GM18519 (cell line): ENCODE measurements around the gene GPR37L1.
"Not testable (repeated sequence)": the region's sequence is repeated elsewhere in the genome, so short reads cannot be mapped to it uniquely, and the experiment has no call there.

Experiments
- ATAC-seq: cut with Tn5 transposase; IDR thresholded peaks from one replicate; pipeline ENCODE4 v1.9.1; 2021; ENCODE audit warnings: mild to moderate bottlenecking, moderate library complexity; ENCODE audit not compliant: unreplicated experiment, low FRiP score

The GPR37L1 gene

DNA sequence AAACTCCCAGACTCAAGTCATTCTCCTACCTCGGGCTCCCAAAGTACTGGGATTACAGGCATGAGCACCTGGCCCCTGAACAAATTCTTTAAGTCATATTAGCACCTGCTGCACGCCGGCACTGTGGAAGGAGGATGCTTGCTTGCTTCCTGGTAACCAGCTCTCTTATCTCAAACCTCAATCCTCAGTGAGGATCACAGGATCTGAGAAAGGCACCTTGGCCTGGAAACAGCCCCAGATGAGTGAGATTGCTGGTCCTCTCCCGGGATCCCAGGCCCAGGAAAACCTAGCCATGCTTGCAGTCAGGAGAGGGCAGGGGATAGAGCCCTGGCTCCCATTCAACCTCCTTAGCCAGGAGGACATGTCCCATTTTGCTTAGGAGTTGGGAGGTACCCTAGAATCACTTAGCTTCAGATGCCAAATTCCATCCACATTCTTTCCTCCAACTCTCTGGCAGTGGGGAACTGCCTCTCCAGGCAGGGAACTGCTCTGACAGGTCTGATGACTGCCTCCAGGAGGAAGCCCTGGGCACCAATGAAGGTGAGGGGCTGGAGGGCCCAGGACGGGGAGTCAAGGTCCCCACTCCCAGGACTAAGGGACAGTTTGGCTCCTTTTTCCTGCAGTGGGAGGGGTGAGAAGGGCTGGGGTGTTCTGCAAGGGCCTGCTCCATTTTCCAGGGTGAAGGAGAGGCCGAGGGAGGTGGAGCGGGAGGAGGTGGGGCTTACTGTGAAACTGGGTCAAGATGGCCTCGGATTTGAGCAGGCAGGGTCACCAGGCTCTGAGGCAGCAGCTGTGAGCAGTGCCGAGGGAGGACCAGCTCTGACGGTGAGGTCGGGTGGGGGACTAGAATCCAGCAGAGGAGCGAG lies 9.5 kb downstream of the GPR37L1 start:
- no peak for ATAC-seq

DNA sequence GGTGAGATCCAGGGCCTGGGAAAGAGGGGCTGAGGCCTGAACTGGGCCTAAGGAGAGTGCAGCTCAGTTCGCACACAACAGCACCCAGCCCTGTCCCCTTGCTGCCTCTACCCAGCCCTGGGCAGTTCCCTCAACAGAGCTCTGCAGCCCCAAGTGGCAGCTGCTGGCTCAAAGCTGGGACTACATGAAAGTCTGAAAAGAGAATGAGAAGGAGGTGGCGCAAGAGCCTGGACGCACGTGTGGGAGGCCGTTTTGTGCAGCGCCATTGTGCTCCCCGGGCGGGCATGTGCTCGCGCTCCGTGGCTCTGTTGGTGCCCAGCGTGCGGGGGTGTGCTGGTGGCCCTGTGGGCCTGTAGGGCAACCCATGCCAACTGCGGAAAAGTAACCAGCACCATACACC lies 10.3 kb downstream of the GPR37L1 start:
- ATAC-seq: no peak

DNA sequence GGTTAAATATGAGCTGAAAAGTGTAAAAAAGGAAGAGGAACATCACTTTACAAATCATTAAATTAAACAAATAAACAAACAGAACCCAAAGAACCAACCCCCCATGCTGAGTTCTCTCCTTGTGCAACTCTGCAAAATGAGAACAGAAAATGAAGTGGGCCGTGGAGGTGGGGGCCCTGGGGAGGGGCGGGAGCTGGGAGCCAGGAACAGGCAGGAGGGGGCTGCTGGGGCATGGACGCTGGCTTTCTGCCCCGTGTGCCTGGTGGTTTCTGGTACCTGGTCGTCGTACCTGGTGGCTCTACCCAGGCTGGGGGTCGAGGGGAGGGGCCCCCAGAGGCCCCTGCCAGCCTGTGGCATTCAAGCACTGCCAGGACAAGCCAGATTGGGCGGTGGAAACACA lies 10.8 kb downstream of the GPR37L1 start:
- no peak for ATAC-seq

DNA sequence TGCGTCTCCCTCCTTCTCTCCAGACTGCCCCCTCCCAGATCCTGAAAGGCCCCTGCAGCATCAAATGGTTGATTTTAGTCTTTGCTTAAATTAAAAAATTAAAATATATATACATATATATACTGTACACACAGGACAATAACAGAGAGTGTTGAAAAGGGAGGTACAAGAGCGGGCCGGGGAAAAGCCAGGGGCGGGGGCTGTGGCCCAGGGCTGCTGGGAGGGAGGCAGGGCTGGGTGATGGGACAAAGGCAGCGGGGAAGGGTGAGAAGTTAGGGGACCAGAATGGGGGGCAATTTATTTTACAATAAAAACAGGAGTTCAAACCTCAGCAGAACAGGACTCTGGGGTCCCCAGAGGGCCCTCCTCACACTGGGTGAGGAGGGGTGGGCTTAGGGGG lies 11.3 kb downstream of the GPR37L1 start:
- ATAC-seq: no peak

DNA sequence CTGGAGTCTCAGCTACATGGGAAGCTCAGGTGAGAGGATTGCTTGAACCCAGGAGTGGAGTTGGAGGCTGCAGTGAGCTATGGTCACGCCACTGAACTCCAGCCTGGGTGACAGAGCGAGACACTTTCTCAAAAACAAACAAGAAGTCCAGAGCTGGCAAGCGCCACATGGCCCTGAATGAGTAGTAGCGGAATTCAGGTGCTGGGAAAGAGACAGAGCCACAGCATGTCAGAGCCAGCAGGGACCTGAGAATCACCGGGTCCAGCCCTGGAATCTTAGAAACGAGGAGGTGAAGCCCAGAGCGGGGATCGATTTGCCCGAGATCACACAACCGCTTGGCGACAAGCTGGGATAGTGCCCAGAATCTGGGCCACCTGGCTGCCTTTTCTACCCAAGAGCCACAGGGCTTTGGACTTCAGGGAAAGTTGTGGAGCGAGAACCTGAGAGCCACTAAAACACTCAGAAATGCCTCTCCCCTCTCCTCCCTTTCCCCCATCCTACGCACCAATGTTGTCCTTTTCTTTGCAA lies 12.0 kb downstream of the GPR37L1 start:
- ATAC-seq: no peak

DNA sequence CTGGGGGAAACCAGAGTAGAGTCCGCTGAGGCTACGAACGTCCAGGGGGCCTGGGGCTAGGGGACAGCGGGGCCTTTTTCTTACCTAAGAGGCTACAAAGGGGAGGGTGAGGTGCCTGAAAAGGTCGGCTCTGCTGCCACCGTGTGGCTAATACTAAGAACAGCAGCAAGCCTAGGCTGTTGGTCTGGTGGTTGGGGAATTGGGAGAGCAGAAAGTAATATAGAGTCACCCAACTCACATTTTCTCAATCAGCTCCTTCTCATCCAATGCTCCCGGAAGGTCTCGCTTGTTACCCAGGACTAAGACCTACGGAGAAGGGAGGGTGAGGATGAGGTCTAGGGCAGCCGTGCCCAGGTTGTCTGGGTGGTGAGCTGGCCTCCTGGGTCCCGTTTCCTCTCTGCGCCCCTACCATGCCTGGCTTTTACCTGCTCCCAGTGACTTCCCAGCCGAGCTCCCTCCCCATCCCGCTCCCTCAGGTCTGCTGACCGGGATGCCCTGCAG lies 12.6 kb downstream of the GPR37L1 start:
- no peak for ATAC-seq

DNA sequence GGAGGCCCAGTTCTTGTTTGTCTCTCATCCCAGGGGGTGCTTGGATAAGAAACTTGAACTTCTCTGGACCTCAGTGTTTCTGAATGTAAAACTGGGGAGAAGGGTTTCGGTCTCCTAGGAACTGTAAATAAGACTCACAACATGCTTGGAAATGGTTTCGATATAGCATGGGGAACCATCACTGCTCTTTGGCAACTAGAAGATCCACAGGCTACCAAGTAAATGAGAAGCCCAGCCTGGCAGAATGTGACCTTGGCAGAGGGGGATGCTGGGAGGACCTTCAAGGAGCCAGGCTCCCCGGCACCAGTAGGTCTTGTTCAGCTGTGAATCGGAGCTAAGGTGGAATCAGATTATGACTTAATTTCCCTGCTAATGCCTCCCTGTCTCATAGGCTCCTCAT lies 18.1 kb downstream of the GPR37L1 start:
- ATAC-seq: no peak

DNA sequence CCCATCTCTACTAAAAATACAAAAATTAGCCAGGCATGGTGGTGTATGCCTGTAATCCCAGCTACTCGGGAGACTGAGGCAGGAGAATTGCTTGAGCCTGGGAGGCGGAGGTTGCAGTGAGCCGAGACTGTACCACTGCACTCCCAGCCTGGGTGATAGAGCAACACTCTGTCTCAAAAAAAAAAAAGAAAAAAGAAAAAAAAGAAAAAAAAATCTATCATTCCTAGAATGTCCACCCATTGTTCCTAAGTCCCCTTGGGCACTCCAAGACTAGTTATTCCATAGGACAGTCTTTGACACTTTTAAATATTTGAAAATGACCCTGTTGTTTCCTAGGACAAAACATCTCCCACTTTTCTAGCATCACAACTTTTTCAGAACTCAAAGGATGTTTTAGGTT lies 18.8 kb downstream of the GPR37L1 start:
- ATAC-seq: not testable (repeated sequence)

- no peak for ATAC-seq
These were observed 20.5 kb downstream of the GPR37L1 start for GRCh38 chr1:202143011-202143767.

DNA sequence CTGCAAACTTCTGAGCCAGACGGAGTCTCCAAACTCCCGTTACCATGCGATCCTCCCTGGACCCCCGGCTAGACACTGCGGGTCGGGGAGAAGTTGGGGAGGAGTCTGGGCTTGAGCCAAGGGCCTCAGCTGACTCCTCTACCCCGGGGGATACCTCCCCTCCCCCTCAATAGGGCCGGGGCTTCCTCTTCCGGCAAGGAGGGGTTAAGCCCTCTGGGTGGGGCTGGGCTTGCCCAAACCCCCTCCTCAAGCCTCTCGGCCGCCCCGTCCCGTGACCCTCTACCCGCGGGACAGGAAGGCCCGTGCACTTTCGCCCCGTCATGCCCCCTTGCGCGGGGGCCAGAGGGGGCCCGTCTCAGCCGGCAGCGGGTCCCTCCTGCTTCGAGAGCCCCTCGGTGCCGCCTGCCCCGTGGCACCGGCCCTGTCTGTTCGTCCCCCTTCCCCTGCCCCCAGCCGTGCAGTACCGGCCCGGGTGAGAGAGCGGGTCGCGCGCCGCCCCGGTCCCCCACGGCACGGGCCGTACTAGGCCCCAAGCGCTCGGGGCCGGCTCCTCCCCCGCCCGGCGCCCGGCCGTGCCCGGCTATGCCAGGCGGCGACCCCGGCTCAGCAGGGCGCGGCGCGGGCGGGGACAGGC lies 21.2 kb downstream of the GPR37L1 start:
- ATAC-seq: no peak

DNA sequence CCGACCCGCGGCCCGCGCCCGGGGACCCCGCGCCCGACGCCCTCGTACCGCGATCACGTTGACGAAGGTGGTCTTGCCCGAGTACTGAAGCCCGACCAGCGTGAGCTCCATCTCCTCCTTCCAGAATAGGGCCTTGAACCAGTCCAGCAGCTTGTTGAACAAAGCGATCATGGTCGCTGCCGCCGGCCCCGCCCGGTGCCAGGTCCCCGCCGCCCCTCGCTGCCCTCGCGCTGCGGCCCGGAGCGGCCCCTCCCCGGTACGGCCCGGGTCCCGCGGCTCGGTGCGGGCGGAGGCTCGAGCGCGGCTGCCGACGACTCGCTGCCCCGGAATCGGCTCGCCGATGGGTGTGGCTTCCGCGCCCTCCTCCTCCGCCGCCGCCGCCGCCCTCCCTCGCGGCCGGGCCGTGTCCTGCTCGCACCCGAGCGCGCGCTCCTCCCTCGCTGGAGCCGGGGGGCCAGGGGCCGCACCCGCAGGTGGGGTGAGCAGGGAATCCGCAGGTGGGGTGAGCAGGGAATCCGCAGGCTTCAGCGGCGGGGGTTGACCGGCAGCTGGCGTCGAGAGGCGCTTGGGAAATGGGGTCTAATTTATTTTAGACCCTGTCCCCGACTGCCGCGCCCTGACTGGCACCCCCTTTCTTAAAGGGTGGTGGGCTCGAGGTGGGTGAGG lies 21.8 kb downstream of the GPR37L1 start, which contains the start of gene ARL8A:
ARL8A (minus strand) TSS at position 336 of the 666 bp plus-strand sequence; CDS start at position 171, 165 bp downstream.
- ATAC-seq: no peak

DNA sequence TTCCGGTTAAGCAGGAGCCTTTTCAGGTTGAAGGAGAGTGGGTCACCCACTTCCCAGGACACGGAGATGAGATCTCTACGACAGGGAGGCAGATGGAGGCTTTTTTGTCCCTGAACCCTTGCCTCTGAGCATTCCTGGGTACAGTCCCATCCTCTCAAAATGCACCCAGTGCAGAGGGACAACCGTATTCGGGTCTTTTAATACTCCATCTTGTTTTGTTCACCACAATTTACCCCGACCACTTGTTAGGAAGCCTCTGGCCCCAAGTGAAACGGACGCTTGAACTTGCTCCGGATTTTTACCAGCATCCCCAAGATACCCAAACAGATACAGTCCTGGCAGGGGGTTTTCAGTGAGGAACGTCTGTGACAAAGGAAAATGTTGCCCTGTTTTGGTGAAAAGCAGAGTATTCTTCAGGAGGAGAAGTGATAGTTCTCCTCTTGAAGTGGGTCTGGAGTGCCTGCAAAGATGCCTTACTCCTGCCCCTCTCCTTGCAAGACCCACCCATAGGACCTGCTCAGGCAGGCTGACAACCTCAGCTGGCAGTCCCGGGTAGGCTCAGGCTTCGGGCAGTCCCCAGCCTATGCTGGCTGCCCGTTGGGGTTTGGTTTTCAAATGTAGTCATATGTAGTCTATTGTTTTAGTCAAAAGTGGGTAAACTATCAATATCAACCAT lies 22.5 kb downstream of the GPR37L1 start:
- ATAC-seq: no peak

GRCh38 chr1:202145744-202146140 lies 23.0 kb downstream of the GPR37L1 start:
- not testable (repeated sequence) for ATAC-seq

DNA sequence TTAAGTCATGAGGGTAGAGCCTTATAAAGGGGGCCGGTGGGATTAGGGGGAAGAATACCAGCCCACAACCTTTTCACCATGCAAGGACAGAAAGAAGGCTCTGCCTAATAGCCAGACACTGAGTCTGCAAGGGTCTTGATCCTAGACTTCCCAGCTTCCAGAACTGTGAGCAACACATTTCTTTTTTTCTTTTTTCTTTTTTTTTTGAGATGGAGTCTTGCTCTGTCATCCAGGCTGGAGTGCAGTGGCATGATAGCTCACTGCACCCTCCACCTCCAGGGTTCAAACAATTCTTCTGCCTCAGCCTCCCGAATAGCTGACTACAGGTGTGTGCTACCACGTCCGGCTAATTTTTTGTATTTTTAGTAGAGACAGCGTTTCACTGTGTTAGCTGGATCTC lies 23.6 kb downstream of the GPR37L1 start:
- no peak for ATAC-seq

DNA sequence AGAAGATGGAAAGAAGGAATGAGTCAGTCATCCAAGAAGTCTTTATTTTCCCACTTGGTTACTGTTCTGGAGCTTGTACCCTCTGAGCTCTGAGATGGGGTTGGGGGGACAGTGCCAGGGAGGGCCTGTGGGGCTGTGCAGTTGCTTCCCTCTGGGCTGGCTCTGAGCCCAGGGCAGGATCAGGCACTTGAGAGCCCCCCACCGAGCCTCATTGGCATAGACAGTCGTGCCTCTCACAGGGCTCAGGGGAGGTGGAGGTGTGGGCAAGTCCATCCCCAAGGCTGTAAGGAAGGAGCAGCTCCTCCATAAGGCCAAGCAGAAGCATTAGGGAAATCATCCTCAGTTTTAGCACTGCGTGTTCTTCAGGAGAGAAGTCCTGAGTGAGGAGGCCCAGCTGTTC lies 24.3 kb downstream of the GPR37L1 start:
- ATAC-seq: no peak

DNA sequence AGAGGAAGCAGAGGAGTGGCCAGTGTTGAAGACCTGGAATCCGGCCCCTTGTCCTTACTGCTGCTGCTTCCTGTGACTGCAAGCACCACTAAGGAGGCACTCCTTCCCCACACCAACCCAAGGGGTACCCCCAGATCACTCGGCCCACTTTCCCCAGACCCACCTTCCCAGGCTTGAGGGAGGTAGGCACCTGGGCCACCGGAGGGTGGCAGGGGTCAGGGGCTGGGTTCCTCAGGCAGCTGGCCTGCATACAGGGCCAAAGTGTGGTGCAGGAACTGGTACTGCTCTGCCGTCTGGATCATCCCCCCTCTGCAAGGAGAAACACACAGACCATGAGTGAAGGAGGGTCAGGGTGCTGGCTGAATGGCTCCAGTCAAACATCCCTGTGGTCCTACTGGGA lies 25.7 kb downstream of the GPR37L1 start:
- ATAC-seq: no peak

GRCh38 chr1:202149566-202149965 lies 26.8 kb downstream of the GPR37L1 start:
- no peak for ATAC-seq

GRCh38 chr1:202150187-202150586 lies 27.5 kb downstream of the GPR37L1 start:
- ATAC-seq: no peak

DNA sequence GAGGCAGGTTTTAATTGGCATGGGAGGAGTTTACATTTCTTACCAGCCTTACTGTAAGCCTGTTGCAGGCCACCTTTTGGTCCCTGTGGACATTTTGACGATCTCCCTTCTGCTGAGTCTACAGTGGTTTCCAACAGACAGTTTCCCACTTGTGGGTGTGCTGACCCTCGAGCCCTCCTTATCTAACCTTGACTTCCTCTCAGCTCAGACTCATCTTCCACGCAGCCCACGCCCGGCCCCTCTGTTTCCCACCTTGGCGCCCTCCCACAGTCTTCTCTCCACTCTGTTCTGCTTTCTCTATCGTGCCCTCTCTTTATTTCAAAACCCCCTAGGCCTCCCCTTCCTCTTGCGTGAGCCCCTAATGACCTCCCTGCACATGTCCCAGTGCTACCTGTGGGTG lies 27.9 kb downstream of the GPR37L1 start:
- ATAC-seq: no peak

GRCh38 chr1:202151045-202151444 lies 28.3 kb downstream of the GPR37L1 start:
- no peak for ATAC-seq
